Measurements from ENCODE around the gene SH3YL1.

DNA sequence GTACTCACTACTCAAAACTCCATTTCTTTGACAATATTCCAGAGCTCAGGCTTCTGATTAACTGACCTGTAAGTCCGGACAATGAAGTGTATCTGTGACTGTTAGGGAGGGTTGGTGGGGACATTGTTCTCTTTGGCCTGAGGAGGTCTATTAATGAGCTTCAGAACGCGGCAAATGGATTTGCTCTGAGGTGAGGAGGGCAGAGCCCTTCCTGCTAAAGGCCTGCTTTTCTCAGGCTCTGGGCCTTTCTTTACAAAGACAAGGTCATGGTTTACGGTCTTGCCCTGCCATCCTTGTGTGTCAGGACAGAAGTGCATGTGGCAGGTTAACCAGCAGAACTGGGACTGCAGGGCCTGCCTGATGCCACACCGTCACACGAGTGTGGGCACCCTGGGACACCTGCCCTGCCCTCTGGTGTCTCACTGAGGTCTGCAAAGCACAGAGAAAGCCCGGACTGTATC is 16.8 kb upstream of the SH3YL1 start:
- TF ChIP-seq, protein P1, sequence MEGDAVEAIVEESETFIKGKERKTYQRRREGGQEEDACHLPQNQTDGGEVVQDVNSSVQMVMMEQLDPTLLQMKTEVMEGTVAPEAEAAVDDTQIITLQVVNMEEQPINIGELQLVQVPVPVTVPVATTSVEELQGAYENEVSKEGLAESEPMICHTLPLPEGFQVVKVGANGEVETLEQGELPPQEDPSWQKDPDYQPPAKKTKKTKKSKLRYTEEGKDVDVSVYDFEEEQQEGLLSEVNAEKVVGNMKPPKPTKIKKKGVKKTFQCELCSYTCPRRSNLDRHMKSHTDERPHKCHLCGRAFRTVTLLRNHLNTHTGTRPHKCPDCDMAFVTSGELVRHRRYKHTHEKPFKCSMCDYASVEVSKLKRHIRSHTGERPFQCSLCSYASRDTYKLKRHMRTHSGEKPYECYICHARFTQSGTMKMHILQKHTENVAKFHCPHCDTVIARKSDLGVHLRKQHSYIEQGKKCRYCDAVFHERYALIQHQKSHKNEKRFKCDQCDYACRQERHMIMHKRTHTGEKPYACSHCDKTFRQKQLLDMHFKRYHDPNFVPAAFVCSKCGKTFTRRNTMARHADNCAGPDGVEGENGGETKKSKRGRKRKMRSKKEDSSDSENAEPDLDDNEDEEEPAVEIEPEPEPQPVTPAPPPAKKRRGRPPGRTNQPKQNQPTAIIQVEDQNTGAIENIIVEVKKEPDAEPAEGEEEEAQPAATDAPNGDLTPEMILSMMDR (IDR thresholded peaks at IDR 0.05; ENCODE audit: low read depth, low read length, missing input control): no peak
- no peak for TF ChIP-seq TAF1 (conservative IDR thresholded peaks at IDR 0.05)
- TF ChIP-seq MAX (IDR thresholded peaks at IDR 0.05): no peak
- TF ChIP-seq RAD21 (IDR thresholded peaks at IDR 0.05): no peak
- TF ChIP-seq SP1 (IDR thresholded peaks at IDR 0.05): peak; percentile 60
- no peak for TF ChIP-seq GABPA (IDR thresholded peaks at IDR 0.05 in 1 of 2, conservative IDR thresholded peaks at IDR 0.05 in 1 of 2)
- TF ChIP-seq JUND (IDR thresholded peaks at IDR 0.05): no peak
- TF ChIP-seq, protein P2, sequence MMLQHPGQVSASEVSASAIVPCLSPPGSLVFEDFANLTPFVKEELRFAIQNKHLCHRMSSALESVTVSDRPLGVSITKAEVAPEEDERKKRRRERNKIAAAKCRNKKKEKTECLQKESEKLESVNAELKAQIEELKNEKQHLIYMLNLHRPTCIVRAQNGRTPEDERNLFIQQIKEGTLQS (IDR thresholded peaks at IDR 0.05): no peak
- no peak for TF ChIP-seq YY1 (IDR thresholded peaks at IDR 0.05)
- TF ChIP-seq FOXA1 (IDR thresholded peaks at IDR 0.05): no peak
- no peak for TF ChIP-seq ZBTB33 (IDR thresholded peaks at IDR 0.05)
- TF ChIP-seq NR2F2 (IDR thresholded peaks at IDR 0.05): peak; percentile 53
- no peak for TF ChIP-seq REST (IDR thresholded peaks at IDR 0.05)

Measured in liver (tissue), 3 donors.